Fibroblast of villous mesenchyme (primary cell): Measurements from ENCODE around the gene NSMCE1. TPM values are rescaled to one million over a fixed set of nuclear protein-coding genes. Genes with fewer than 3 reads are reported as not detected.
"Not testable (repeated sequence)": the region's sequence is repeated elsewhere in the genome, so short reads cannot be mapped to it uniquely, and the experiment has no call there.

ENCODE experiments used
- DNase-seq: peaks from one replicate; pipeline ENCODE4 v3.0.0-alpha.2; 2010; ENCODE audit warnings: low read depth
- H3K4me3 ChIP-seq: 2 replicates; pipeline ENCODE4 v1.5.1; 2011; ENCODE audit warnings: low read depth, mild to moderate bottlenecking, low read length
- total RNA-seq: library from RNA; depleted of rRNA; stranded (reverse); fragments of >200 nt; gene quantifications from 2 replicates; pipeline ENCODE4 v1.2.3, GENCODE V29; 2012
- TF ChIP-seq, protein P1 (sequence below): IDR thresholded peaks from 2 replicates; pipeline ENCODE4 v1.5.1; 2012; ENCODE audit warnings: low read depth, mild to moderate bottlenecking, low read length; ENCODE audit not compliant: insufficient read depth

Gene NSMCE1
- total RNA-seq, 1 donor: 69.1 TPM

DNA sequence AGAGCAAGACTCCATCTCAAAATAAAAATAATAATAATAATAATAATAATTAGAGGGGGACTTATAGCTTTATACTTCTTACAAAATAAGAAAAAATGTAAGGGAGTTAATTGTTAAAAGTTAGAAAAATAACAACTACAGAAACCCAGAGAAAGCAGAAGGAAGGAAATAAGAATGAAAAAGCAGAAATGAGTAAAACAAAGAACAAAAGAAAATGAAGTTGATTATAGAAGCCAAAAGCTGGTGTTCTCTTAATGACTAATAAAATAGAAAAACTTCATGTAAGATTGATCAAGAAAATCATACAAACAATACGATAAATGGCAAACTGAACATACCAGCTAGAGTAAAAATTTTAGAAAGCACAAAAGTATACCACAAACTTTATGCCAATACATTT lies 6.8 kb upstream of the NSMCE1 start:
- H3K4me3 ChIP-seq: no peak overlapping the region
- DNase-seq: no peak
- TF ChIP-seq, protein P1, sequence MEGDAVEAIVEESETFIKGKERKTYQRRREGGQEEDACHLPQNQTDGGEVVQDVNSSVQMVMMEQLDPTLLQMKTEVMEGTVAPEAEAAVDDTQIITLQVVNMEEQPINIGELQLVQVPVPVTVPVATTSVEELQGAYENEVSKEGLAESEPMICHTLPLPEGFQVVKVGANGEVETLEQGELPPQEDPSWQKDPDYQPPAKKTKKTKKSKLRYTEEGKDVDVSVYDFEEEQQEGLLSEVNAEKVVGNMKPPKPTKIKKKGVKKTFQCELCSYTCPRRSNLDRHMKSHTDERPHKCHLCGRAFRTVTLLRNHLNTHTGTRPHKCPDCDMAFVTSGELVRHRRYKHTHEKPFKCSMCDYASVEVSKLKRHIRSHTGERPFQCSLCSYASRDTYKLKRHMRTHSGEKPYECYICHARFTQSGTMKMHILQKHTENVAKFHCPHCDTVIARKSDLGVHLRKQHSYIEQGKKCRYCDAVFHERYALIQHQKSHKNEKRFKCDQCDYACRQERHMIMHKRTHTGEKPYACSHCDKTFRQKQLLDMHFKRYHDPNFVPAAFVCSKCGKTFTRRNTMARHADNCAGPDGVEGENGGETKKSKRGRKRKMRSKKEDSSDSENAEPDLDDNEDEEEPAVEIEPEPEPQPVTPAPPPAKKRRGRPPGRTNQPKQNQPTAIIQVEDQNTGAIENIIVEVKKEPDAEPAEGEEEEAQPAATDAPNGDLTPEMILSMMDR: no peak

DNA sequence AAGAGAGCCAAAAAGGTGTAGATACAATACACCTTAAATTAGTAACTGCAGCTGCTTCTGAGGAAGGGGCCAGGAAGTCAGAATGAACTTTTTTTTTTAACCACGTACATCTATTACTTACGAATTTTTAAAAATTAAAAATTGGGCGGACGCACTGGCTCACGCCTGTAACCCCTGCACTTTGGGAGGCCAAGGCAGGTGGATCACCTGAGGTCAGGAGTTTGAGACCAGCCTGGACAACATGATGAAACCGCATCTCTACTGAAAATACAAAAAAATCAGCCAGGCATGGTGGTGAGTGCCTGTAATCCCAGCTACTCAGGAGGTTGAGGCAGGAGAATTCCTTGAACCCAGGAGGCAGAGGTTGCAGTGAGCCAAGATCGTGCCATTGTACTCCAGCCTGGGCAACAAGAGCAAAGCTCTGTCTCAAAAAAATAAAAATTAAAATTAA lies 5.9 kb upstream of the NSMCE1 start:
- DNase-seq: not testable (repeated sequence)

DNA sequence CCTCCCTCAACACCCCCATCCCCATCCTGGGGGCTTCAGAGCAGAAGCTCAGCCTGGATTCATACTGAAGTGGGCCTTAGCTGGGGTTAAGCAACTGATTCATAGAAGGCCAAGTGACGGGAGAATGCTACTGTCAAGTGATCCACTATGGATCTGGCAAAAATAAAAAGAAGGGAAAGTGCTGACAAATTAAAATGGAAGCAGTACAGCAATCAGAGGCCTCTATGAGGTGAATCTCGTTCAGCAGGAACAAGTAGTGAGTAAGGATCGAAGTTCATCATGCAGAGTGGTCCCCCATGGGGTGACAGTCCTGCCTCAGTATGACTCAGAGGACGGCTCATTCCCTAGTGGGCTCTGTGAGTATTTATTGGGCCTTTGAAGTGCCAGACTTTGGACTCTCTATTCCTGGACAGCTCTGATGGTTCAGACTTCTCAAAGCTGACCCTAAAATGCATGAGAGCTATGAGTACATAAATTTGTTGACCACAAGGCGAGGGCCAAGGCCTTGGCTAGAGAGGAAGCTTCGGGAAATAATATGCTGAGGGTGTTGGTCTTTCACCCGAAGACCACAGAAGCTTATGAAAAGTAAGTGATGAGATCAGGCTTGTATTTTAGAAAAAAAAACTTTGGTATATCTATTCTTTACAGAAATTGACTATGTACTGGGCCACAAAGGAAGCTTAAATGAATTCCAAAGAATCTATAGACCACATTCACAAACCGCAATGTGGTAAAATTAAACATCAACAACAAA lies 5.3 kb upstream of the NSMCE1 start:
- no peak for DNase-seq
- TF ChIP-seq, protein P1: no peak

More for the DNA sequence above, 5.9 kb upstream of the NSMCE1 start:
- not testable (repeated sequence) for H3K4me3 ChIP-seq

DNA sequence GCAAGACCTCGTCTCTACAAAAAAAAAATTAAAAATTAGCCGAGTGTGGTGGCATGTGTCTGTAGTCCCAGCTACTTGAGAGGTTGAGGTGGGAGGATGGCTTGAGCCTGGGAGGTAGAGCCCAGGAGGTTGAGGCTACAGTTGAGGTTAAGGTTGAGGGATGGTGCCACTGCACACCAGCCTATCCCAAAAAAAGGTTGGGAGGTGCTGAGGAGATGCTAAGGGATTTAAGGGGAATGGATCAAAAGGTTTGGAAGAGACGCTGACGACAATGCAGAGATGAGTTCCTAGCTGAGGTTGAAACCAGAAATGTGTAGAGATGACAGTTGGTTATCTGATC lies 4.7 kb upstream of the NSMCE1 start:
- TF ChIP-seq, protein P1: no peak
- no peak overlapping the region for H3K4me3 ChIP-seq
- DNase-seq: no peak

More for the DNA sequence above, 5.3 kb upstream of the NSMCE1 start:
- H3K4me3 ChIP-seq: no peak overlapping the region

DNA sequence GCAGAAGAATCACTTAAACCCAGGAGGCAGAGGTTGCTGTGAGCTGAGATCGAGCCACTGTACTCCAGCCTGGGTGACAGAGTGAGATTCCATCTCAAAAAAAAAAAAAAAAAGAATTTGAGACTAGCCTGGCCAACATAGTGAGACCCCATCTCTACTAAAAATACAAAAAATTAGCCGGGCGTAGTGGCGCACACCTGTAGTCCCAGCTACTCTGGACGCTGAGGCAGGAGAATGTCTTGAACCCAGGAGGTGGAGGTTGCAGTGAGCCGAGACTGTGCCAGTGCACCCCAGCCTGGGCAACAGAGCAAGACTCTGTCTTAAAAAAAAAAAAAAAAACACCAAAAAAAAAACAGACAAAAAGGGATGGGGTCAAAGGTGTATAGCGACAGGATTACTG lies 4.1 kb upstream of the NSMCE1 start:
- not testable (repeated sequence) for H3K4me3 ChIP-seq, DNase-seq

DNA sequence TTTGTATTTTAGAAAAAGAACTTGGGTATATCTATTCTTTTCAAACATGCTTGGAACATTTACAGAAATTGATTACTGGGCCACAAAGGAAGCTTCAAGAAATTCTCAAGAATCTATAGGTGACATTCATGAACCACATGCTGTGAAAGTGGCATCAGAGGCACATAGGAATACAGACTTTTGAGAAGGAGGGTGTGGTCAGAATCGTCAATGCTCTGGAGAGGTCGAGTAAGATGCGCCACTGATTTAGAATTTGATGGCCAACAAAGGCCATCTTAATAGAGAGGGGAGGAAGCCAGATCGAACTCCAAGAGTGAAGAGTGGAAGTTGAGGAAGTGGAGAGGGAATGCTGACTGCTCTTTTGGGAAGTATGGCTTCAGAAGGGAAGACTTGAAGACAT lies 3.5 kb upstream of the NSMCE1 start:
- no peak for DNase-seq
- no peak overlapping the region for H3K4me3 ChIP-seq
- TF ChIP-seq, protein P1: no peak

DNA sequence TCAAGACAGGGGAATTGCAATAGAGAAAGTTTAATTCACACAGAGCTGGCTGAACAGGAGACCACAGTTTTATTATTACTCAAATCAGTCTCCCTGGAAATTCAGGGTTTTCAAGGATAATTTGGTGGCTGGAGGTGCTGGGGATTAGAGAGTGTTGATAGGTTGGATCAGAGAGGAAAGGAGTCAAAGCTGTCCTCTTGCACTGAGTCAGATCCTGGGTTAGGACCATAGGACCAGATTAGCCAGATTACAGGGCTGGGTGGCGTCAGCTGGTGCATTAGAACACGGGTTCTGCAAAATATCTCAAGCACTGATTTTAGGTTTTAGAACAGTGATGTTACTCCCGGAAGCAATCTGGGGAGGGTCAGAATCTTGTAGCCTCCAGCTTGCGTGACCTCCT lies 1.8 kb upstream of the NSMCE1 start:
- no peak for DNase-seq
- TF ChIP-seq, protein P1: no peak
- no peak overlapping the region for H3K4me3 ChIP-seq
